ENCODE measurements around the gene EDARADD.

Gene EDARADD

DNA sequence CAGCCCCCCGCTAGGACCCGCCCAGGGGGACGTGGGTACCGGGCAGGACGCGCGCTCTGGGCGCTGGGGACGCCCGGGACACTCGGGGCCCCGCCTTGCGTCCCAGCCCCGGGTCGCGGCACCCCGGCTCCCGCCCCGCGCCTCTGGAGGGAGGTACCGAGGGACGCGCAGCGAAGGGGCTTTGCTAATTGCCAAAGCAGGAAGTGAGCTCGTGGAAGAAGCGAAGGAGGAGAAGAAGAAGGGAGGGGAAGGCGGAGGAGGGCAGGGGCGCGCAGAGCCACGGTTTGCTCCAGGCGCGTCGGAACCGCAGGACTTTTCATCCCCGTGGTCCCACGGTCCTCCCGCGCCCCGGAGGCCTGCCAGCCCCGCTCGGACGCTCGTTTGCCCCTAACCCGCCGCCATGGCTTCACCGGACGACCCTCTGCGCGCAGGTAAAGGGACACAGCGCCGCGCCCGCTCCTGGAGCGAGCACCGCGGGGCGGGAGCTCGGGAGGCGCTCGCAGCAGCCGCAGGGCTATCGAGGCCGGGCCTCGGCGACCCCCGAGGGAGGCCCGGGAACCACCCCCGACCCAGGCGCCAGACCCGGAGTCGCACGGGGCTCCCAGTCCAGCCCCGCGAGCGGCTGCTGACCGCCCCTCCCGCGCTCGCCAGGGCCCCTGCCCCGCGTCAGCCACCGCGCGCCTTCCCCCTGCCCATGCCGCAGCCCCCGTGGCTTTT, 1.3 kb downstream of the EDARADD start:
- peak; percentile 65 for DNase-seq

DNA sequence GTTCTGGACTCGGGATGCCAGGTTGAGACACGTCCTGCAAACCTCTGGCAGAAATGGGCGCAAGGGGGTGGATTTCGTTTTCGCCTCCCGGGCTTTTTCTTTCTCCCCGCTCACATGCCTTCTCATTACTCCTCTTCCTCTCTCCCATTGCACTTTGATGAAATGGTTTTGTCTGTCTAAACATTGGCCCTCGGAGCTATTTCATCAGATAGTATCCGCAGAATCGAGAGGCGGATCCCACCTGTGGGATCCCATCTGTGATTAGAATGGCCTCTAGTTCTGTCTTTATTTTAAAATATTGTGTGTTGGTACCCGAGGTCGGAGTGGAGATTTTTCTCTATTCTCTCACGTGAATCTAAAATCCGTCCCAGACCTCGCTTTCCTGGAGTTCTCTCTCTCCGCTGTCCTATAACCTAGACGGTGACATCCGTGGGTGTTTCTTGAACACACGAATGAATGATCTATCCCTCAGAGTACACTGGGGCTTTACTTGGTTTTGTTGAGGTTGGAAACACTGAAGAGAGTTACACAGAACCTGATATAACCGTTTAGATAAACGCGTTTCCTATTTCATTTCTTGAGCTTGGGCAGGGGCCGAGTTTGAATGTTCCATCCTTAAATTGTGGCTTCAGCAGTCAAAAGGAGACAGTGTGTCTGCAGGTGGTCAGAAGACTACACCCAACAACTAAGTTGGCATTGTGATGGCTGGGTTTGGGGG, 2.0 kb downstream of the EDARADD start:
- DNase-seq: no peak

DNA sequence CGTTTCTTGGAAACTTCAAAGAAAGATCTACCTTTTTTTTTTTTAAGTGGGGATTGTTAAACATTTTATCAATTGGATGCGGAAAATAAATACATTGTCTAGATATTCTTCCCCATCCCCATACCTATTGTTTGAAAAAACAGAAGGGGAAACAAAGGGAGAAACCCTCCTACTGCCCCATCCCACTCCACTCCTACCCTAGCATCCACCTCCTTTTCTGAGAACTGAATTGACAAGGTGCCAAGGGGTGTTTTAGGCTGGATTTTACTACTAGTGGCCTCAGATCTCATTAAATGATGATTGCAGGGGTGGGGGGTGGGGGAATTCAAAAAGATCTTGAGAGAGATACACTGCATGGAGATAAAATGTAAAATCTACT, 2.6 kb downstream of the EDARADD start:
- no peak for DNase-seq

DNA sequence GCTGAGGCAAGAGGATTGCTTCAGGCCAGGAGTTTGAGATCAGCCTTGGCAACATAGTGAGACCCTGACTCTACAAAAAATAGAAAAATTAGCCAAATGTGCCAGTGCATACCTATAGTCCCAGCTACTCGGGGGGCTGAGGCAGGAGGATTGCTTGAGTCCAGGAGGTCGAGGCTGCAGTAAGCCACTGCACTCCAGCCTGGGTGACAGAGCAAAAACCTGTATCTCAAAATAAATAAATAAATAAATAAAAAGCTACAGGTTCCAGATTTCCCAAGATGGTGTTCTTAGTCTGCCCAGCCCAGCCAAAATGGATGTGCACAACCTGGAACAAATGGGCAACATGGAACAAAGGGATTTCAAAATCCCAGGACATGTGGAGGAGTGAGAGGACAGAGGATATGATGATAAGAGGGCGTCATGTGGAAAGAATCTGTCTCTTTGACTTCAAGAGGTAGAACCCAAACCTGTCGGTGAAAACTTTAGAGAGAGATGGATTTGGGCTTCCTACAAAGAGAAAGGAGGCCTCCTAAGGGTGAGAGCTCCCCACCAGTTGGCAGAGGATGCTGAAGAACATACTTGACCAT, 3.2 kb downstream of the EDARADD start:
- no peak for DNase-seq

DNA sequence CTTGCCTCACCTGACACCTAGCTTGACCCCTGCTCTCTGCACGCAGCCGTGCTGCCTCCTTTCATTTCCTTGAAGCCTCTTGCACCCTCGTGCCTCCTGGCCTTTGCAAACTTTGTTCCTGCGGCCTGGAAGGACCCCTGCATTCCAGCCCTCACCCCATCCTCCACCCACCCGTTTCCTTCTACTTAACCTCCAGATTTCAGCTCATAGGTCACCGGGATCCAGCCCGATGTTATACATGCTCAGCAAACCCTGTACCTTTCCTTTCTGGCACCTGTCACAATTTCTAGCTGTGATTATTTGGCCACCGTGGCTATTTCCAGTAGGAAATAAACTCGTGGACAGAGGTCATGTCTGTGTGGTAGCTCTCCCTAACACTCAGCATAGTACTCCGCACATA, 4.5 kb downstream of the EDARADD start:
- DNase-seq: no peak

DNA sequence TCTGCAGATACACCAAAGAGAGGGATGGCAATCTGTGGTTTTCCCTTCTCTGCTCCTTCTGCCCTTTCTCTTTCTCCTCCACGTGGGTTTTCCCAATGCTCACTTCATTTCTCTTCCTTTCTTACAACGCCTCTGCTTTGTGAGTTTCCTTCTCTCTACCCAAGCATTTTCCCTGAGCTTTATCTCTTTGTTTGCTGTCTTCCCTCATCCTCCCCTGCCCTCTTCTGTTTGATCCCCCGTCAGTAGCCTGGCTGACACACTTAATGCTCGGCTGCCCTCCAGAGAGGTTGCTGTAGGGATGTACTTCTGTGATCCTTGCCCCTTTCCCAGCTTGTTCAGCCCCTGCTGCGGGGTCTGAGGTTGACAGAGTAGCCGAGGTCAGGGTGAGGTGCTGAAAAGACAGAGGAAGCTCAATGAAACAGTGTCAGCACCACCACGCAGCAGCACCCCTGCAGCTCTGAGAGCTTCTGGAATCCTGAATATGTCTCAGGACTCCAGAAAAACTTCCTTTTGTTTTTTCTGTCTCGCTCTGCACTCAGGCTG, 6.0 kb downstream of the EDARADD start:
- no peak for DNase-seq

DNA sequence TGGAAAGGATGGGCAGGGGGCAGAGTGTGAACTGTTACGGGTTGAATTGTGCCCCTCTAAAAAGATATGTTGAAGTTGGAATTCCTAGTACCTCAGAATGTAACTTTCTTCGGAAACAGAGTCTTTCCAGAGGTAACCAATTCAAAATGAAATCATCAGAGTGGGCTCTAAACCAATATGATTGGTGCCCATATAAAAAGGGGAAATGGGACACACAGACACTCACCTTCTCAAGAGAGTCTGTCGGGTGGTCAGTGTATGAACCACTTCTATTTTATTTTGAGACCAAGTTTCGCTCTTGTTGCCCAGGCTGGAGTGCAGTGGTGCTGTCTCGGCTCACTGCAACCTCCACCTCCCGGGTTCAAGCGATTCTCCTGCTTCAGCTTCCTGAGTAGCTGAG, 7.6 kb downstream of the EDARADD start:
- no peak for DNase-seq

DNA sequence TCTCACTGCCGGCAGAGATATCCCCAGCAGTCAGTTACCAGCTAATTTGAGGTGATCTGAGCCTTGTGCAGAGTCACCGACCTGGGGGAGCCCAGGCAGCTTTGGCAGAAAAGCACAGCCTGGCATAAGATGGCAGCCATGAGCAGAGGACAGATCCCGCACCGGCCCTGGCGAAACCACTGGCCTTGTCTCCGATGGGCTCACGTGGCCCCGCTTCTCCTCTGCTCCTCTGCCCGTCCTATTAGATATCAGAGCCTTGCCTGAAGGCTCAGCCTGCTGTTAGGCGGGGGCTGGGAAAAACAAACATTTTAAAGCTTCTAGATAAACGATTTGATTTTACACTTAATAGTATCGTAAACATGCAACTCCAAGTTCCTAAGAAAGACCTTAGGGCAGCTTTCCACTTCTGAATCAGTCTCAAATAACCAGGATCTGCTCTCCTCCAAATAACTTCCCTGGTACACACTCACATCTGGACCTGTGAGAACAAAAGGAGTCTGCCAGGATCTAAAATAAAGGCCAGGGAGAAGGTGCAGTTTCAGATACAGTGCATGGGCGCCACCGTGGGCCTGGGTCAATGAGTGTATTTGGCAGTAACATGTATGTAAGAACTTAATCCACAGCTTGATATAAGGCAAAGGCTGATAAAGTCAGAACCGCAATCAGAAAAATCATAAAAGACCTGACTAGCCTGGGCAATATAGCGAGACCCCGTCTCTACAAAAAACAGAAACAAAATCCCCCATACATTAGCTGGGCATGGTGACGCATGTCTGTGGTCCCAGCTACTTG, 10.0 kb downstream of the EDARADD start:
- DNase-seq: no peak

DNA sequence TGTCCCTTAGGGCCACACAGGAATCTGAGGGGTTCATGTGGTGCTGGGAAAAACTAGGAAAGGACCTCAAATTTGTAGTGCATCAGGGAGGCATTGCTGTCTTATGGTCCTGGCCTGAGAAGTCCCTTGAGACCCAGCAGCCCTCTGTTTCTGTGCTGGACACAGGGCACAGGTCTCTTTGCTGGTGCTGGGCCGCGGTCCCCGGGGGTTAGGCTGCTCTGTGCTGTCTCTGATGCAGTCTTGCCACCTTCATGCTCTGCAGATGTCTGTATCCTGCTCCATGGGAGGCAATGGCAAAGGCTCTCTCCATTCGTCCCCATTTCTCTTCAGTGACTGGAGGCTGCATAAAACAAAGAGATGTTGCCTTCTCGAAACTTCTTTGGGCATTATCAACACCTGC, 13.0 kb downstream of the EDARADD start:
- DNase-seq: no peak

DNA sequence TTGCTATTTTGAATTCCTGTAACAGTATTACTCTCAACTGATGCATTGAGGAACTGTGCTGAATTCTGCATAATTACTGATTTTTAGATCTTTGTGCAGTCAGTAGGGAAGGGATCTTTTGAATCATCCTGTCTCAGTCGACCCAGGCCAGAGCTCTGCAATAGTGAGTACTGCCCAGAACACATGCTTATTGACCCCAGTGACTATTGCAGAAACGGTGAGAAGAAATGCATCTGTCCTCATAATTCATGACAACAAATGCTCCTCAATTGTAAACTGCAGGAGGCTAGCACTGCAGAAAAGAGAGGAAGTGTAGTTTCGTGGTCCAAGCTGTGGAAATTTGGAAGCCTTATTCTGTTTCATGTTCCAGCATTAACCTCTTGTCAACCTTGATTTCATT, 19.6 kb downstream of the EDARADD start:
- no peak for DNase-seq

DNA sequence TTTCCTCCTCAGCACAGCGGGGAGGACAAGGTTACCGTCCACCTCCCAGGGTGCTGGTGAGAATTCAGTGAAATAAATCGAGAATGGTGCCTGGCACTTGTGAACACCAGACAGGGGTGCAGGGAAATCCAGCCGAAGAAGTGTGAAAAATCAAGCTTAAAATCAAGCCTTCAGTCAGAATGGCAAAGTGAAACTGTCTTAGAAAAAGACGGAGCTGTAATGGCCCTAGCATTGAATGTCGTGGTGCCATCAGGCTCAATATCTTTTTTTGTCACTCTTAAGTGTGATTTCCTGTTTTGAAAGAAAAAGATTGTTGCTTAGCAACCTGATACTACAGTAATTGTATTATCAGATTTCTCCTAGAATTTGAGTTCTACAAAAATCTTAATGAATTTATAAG, 22.1 kb downstream of the EDARADD start:
- peak; percentile 87 for DNase-seq

DNA sequence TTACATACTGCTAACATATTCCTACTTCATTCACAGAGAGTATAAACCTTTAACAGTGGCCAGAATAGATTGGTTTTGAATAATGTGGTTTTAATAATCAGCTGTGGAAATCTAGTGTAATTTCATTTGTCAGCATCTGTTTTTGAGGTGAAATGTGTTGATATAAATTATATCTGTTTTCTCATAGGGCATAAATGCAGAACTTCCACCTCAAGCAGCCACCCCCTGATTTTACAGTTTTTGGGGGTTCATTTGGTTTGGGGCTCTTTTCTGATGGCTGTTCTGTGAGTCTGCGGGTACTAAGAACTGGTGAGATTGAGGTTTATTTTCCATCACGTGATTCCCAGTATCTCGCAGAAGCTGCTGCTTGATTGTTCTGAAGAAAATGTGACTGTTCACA, 23.2 kb downstream of the EDARADD start:
- DNase-seq: peak; percentile 54

DNA sequence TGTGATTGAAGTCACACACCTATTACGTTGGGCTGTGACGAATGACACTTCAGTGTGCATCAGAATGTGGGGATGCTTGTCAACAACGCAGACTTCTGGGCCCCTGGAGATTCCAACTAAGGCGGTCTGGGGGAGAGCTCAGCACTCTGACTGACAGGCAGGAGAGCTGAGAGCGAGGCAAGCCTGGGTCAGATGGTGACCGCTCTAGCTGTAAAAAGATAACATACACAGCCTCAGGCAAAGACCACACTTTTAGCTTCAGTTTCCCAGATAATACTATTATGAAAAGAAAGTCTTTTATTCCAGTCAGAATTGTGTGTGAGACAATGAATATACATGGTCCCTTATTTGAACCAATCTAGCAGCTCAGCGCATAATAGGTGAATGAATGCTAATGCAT, 25.4 kb downstream of the EDARADD start:
- DNase-seq: no peak

DNA sequence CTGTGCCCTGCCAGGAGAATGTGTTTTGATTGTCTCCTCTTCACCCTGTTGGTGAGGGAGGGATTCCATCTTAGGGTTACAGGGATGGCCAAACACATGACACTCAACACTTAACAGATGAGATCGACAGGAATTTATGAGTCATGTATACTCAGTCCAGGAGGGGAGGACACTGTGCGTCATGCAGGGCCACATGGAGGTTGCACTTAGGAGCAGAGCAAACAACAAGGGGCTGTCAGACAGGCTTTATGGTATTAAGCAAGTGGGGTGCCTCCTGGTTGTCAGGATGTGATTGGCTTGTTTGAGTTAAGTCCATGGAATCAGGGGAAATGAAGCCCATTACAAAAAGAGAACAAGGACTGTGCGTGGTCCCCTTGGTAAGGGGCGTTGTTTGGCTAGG, 26.9 kb downstream of the EDARADD start:
- DNase-seq: no peak

DNA sequence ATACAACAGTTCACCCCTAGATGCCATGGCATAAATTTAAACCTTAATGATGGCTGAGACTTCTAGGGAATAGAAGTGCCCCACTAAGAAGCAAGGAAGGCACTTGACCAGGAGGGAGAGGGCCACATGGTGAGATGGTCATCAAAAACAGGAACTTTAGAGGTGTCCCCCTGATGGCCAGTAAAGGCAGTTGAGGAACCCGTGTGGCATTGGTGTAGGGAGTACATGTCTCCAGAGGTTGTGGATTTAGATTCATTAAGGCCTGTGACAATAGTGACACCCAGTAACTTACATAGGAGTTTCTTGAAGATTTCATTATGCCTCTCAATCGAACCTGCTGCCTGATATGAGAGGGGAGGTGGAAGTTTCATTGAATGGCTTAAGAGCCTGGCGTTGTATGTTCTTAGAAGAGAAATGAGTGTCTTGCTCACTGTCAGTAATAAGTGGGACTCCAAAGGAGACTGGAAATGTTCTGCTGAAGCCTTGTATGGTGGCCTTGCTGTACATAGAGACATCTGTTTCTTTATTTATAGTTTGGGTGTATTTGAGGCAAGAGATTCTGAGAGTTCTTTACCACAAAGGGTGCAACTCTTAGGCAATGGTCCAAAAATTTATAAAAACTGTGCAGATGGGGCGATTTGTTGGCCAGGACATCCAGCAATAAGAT, 27.9 kb downstream of the EDARADD start:
- no peak for DNase-seq

DNA sequence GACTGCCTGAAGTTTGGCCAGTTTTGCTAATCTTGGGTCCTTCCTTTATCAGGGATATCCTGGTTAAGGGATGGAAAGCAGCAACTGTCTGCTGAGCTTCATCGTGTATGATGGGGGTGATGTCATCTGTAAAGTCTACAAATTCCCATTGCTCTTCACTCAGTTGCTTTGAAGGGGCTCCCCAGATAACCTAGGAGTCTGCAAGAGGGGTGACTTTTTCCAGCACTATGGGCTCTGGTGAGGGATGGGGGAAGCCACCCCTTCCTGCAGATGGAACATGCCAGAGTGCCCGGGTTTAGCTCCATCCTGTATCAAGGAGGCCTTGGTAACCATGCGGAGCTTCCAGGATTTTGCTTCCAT, 28.4 kb downstream of the EDARADD start:
- no peak for DNase-seq

DNA sequence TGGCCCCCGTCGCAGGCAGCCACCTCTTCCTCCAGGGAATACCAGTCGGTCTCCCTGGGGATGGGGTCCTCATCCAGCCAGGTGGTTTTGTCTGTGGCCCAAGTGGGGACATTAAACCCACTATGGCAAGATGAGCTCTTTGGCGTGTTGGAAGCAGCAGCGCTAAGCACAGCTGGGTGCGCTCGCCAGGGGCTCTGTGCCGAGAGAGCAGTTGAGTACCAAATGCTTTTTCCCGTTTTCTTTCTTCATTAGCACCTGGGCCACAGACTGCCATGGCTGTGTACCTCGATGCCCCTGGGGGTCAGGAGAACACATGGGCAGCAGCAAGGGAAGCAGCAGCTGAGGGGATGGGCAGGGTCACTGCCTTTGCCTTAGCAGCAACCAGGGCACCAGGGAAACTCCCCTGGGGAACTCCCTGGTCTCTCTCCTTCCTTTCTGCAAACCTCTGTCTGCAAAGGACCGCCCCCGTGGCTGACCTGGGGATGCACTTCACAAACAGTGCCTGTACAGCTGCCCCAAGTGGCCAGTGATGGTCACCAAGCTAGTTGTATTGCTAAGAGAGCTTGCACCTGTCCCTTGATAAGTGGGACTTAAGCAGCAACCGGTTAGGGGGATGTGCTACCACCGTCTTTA, 31.1 kb downstream of the EDARADD start:
- DNase-seq: peak; percentile 52

DNA sequence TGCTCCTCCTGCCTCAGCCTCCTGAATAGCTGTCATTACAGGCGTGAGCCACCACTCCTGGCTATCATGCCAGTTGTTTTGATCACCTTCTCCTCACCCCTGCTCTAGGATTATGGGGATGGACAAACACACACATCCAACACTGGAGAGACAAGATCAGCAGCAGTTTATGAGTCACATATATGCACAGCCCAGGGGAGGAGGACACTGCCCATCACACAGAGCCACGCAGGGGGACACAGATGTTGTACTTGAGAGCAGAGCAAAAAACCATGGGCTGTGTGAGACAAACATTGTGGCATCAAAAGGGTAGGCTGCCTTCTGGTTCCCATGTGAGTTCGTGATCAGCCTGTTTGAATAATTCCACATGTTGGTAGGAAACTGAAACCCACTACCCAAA, 32.1 kb downstream of the EDARADD start:
- no peak for DNase-seq

DNA sequence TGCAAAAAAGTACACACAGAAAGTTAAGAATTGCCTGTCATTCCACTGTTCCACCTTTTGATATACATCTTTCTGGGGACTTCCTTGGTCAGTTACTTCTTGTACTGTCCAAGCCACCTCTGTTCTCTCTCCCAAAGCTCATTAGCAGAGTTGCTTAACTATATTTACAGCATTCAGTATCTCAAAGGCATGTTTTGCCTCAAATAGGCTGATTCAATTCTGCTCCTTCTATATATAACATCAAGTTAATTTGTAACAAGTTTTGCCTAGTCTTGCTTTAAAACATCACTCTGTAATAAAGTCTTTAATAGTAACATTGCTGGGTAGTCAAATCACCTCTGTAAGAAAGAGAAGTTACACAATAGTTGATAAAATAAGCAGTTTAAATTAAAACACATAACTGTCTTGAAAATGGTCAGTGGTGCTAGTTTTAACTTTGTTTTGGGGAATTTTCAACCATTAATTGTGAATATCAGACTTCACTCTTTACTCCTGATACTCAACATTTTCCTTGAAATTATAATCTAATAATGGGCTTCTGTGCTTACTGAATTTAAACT, 35.7 kb downstream of the EDARADD start:
- DNase-seq: no peak

DNA sequence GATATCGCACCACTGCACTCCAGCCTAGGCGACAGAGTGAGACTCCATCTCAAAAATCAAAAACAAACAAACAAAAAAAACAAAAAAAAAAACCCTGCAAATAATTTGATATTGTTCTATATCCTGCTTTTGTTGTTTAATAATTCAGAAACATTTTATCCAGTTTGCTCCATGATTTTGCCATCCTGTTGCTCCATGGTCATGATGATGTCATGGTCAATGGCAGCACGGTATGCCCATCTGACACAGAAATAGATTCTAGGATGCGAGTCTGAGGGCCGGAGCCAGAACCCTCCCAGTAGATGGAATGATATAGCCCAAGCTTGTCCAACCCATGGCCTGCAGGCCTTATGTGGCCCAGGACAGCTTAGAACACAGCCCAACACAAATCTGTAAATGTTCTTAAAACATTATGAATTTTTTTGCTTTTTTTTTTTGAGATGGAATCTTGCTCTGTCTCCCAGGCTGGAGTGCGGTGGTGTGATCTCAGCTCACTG, 39.8 kb downstream of the EDARADD start:
- no peak for DNase-seq

DNA sequence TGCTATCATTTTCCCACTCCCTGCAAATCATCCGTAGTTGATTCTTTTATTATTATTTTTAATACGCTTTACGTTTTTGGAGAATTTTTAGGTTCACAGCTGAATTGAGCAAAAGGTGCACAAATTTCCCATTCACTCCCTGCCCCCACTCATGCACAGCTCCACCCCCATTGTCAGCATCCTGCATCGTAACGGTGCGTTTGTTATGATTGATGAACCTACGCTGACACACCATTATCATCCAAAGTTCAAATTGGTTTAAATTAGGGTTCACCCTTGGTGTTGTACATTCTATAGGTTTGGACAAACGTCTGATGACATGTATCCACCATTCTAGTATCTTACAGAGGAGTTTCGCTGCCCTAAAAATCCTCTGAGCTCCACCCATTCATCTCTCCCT, 44.5 kb downstream of the EDARADD start:
- no peak for DNase-seq

DNA sequence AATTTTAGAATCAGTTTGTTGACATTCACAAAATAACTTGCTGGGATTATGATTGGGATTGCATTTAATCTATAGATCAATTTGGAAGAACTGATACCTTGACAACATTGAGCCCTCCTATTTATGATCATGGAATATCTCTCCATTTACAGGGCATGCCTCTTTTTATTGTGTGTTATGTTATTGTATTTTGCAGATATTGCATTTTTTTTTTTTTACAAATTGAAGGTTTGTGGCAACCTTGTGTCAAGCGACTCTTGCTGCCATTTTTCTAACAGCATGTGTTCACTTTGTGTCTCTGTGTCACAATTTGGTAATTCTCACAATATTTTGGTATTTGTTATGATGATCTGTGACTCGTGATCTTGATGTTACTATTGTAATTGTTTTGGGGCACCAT, 46.3 kb downstream of the EDARADD start:
- no peak for DNase-seq
